Osteocyte (in vitro differentiated cells): ENCODE data around the gene HHLA2. TPM values are rescaled to one million over a fixed set of nuclear protein-coding genes. Genes with fewer than 3 reads are reported as not detected.

Source experiments
- DNase-seq: peaks from one replicate; pipeline ENCODE4 v3.0.0; 2021; ENCODE audit warnings: mixed read lengths; ENCODE audit not compliant: unreplicated experiment; ENCODE audit errors: extremely low spot score
- H3K27ac Mint-ChIP-seq: one replicate; pipeline ENCODE4 v1.8.0; 2021; ENCODE audit warnings: mild to moderate bottlenecking, mixed read lengths; ENCODE audit not compliant: unreplicated experiment
- H3K27me3 Mint-ChIP-seq: one replicate; pipeline ENCODE4 v1.8.0; 2021; ENCODE audit warnings: mixed read lengths; ENCODE audit not compliant: unreplicated experiment
- H3K36me3 Mint-ChIP-seq: one replicate; pipeline ENCODE4 v1.8.0; 2021; ENCODE audit warnings: mixed read lengths; ENCODE audit not compliant: unreplicated experiment
- H3K4me1 Mint-ChIP-seq: one replicate; pipeline ENCODE4 v1.8.0; 2021; ENCODE audit warnings: mixed read lengths; ENCODE audit not compliant: unreplicated experiment
- H3K4me3 Mint-ChIP-seq: one replicate; pipeline ENCODE4 v1.8.0; 2021; ENCODE audit warnings: mild to moderate bottlenecking, moderate library complexity, mixed read lengths; ENCODE audit not compliant: unreplicated experiment
- H3K9me3 Mint-ChIP-seq: one replicate; pipeline ENCODE4 v1.8.0; 2021; ENCODE audit warnings: mixed read lengths; ENCODE audit not compliant: unreplicated experiment
- CTCF ChIP-seq: fragments of 200-600 bp; sonication (generic); IDR thresholded peaks from 2 replicates; pipeline ENCODE4 v1.5.0; 2021; ENCODE audit warnings: antibody characterized with exemption, mild to moderate bottlenecking, moderate library complexity
- total RNA-seq: library from RNA; stranded (reverse); gene quantifications from 2 replicates; pipeline ENCODE4 v1.2.1, GENCODE V29; 2021

Gene HHLA2
- total RNA-seq, 1 donor from 2014 or later = not detected

- no peak for TF ChIP-seq CTCF
Observed at GRCh38 chr3:108327168-108327567, 30.8 kb downstream of the HHLA2 start.

DNA sequence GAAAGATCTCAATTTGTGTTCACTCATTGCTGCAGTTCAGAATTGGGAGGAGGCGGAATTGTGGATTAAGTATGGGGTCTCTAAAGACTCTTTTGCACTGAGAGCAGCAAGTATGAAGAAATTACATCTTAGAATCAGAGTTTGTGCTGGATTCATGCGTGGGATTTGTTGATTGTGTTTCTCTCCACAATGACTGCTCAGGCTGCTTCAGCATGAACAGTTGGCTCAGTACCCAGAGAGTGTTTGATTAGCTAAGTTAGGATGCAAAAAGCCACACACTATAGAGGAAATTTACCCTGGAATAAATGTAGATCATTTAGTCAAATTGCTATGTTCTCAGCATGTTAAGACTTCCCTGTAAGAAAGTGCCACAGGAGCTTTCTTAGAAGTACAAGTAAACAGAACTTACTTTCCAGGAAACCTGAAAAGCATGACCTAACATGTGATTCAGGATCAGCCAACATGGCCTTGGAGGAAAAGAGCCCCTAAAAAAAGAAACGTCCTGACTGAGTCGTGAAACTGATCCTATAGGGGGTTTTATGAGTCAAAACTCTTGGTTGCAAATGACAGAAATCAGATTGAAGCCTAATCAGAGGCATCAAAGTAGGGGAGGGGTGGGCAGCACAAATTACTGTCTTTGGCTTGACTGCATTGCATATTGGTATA, 32.6 kb downstream of the HHLA2 start:
- H3K36me3 Mint-ChIP-seq = no peaks in the 10 kb centered on the region
- no peak for DNase-seq
- H3K9me3 Mint-ChIP-seq = no peaks in the 10 kb centered on the region
- H3K4me1 Mint-ChIP-seq = no peaks in the 10 kb centered on the region
- H3K27me3 Mint-ChIP-seq = peaks cover 25% of the 10 kb centered on the region
- H3K4me3 Mint-ChIP-seq = no peak overlapping the region
- no peak overlapping the region for H3K27ac Mint-ChIP-seq
- TF ChIP-seq CTCF = no peak

More at GRCh38 chr3:108327168-108327567, 30.8 kb downstream of the HHLA2 start:
- Mint-ChIP-seq H3K36me3 (no peaks in the 10 kb centered on the region), H3K4me1 (no peaks in the 10 kb centered on the region), H3K9me3 (no peaks in the 10 kb centered on the region), H3K27me3 (peaks cover 29% of the 10 kb centered on the region), H3K4me3 (no peak overlapping the region), H3K27ac (no peak overlapping the region)
- no peak for DNase-seq

DNA sequence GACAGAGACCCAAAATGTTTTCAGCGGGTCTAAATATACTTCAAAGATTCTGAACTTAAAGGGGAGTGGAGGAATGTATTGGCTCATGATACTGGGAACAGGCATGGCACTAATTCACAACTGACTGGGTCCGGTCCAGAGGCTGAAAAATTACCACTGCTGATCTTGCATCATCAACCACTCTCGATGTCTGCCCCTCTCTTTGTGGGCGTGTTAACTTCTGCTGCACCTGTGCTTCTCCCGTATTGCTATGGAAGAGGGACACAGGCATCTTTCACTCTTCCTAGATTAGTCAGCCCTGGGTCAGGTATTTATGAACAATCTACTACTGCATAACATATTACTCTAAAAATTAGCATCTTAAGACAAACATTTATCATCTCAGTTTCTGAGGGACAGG, 33.2 kb downstream of the HHLA2 start:
- Mint-ChIP-seq H3K4me3 (no peak overlapping the region), H3K4me1 (no peaks in the 10 kb centered on the region), H3K36me3 (no peaks in the 10 kb centered on the region), H3K27ac (no peak overlapping the region), H3K9me3 (no peaks in the 10 kb centered on the region), H3K27me3 (peaks cover 24% of the 10 kb centered on the region)
- no peak for DNase-seq
- no peak for TF ChIP-seq CTCF

DNA sequence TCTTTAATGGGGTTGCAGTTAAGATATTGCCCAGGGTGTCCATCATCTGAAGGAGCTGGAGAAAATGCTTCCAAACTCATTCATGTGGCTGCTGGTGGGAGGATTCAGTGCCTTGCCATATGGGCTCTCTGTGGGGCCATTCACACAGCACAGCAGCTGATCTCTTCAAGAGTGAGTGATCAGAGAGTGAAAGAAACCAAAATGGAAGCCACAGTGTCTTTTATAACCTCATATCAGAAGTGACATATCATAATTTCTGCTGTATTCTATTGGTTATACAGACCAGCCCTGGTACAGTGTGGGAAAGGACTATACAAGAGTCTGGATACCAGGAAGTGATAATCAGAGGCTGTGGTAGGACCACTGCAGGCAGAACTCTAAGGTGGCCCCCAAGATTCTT, 33.6 kb downstream of the HHLA2 start:
- Mint-ChIP-seq H3K36me3 (no peaks in the 10 kb centered on the region), H3K4me3 (no peak overlapping the region), H3K4me1 (no peaks in the 10 kb centered on the region), H3K27me3 (peaks cover 22% of the 10 kb centered on the region), H3K9me3 (no peaks in the 10 kb centered on the region), H3K27ac (no peak overlapping the region)
- TF ChIP-seq CTCF = no peak
- no peak for DNase-seq

DNA sequence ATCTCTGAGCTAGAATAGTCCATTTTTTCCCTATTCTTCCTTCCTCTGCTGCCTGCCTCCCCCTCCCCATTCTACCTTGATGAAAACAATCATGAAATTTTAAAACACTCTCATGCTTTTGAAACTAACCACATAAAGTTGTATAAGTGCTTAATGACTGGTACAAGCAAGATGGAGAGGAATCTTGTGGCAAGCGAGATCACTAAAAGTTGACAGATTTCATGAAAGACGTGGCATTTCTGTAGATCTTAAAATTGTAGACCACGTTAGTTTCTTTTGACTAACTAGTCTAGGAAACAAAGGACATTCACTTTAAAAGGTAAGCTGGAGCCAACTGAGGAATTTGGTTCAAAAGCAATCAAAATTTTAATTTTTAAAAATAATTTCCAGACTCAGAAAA, 35.4 kb downstream of the HHLA2 start:
- Mint-ChIP-seq H3K27me3 (peaks cover 16% of the 10 kb centered on the region), H3K4me1 (no peaks in the 10 kb centered on the region), H3K27ac (no peak overlapping the region), H3K36me3 (no peaks in the 10 kb centered on the region), H3K9me3 (no peaks in the 10 kb centered on the region), H3K4me3 (no peak overlapping the region)
- DNase-seq = no peak
- no peak for TF ChIP-seq CTCF
